CD4-positive, alpha-beta T cell treated with Interleukin-15 for 4 hours (primary cell): ENCODE data around the gene ZNF669.

ENCODE experiments used
- DNase-seq: peaks from one replicate; pipeline ENCODE4 v3.0.0-alpha.2; 2020; ENCODE audit warnings: low spot score

ZNF669 gene

GRCh38 chr1:247111259-247111699 is 7.1 kb upstream of the ZNF669 start:
- no peak for DNase-seq

- peak; percentile 12 for DNase-seq
Measured at GRCh38 chr1:247110627-247111258, 6.6 kb upstream of the ZNF669 start.

- DNase-seq = no peak
Measured at GRCh38 chr1:247107694-247108093, 3.5 kb upstream of the ZNF669 start.

- DNase-seq = no peak
Measured at GRCh38 chr1:247105966-247106365, 1.8 kb upstream of the ZNF669 start.

DNA sequence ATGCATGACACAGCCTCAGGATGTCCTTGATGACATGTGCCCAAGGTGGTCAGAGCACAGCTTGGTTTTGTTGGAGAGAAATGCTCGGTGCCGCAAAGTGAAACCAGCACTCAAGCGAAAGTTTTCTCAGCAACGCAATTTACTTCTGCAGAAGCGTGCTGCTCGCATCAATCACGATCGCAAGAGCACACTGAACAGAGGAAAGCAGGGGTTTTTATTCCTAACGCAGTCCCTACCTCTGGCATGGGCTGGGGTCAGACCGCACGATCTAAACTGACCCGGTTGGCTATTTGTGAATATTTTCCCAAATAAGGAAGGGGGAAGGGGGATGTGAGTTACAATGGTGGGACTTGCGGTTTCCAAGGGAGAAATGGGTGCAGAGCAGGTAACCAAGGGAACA is 809 bp upstream of the ZNF669 start:
- DNase-seq = no peak

DNA sequence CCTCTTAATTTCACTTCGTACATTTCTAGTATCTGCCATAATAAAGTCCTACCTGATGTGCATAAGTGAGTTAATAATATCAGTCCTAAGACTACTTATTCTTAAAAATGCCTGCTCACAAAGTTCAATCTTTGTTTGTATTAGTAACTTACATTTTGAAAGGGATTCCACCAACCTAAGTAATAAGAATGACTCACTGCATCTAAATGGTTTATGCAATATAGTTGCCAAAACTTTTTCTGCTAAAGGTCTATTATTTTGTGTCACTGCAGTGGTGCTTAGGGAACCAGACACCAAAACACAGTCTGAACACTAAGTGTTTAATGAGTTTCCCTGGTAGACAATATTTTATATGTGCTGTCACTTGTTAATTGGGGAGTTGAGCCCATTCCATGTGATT is 1.8 kb downstream of the ZNF669 start:
- DNase-seq = no peak

DNA sequence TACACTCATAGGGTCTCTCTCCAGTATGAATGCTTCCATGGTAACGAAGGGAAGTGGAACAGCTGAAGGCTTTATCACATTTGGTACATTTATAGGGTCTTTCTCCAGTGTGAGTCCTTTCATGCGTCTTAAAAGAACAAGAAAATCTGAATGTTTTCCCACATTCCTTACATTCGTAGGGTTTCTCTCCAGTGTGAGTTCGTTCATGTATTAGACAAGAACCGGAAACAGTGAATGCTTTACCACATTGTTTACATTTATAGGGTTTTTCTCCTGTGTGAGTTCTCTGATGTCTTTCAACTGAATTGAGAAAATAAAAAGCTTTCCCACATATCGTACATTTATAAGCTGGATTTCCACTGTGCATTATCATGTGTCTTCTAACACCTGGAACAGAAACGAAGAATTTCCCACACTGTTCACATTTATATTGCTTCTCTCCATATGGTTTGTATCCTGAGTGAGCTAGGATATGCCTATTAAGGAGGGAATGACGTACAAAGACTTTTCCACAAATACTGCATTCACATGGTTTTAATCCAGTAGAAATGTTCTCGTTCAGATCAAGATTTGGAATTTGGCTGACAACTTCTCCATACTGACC is 3.4 kb downstream of the ZNF669 start:
- no peak for DNase-seq

DNA sequence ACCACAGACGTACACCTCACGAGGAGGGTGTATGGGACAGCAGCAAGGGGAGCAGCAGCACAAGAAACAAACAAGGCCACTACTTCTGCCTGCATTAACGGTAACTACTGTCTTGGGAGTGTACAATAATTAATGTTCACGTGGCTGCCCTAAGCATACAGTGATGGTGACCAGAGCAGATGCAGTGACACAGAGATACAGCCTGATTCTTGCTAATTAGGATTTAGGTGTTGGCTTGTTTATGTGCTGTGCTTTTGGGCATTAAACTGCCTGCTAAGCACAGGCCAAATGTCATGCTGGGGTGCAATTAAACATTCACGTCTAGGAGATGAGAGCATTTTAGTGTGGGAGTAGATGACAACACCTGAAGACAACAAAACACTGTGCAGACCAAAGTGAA is 7.2 kb downstream of the ZNF669 start:
- no peak for DNase-seq

GRCh38 chr1:247096544-247096943 is 7.6 kb downstream of the ZNF669 start:
- no peak for DNase-seq

DNA sequence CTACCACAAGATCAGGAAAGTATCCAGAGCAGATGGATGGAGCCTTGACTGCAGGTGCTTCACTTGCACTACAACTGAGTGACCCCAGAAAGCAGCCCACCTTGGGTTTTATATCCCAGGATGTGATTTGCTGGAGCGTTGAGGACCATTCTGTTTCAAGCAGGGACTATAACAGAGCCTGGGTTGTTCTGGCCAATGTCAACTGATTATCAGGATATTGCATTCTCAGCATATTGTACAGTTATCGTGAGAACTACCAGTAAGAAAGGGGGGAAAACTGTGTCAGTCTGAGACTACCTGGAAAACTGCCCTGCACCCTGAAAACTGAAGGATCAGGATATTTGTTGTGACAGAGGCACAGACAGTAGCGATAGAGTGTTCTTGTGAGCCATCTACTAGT is 8.0 kb downstream of the ZNF669 start:
- no peak for DNase-seq

GRCh38 chr1:247090455-247090854 is 13.7 kb downstream of the ZNF669 start:
- DNase-seq = no peak

DNA sequence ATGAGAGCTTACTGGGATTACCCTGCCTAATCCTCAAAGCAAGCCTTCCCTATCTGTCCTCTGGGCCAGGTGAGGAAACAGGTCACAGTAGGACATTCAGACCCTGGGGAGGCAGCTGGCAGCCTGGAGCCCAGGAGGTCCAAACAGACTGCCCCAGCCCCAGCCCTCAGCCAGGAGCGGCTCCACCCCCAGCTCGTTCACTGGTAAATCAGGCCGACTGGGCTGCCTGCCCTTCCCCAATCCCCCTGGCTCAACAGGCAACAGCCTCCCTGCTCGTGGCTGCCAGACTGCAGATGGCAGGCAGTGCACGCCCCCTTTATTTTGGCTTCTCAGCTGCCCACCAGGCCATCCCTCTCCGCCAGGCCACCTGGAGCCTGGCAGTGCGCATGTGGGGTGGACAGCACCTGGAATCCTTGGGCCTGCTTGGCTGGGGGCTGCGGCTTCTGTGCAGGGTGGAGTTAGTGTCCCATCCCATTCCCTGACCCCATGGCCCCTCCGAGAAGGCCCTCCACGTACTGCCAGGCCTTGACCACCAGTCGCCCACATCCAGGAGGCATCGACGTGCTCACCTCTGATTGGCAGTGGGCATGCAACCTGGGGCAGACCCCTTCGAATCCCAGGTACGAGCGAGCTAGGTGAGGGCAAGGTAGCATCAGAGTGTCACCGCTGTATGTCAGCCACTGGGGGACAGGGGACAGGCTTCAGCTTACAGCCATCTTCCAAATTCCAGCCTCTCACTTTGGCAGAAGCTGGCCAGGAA is 14.4 kb downstream of the ZNF669 start:
- no peak for DNase-seq

GRCh38 chr1:247088967-247089366 is 15.2 kb downstream of the ZNF669 start:
- no peak for DNase-seq

GRCh38 chr1:247087256-247087655 is 16.9 kb downstream of the ZNF669 start:
- DNase-seq = no peak

GRCh38 chr1:247085310-247085709 is 18.8 kb downstream of the ZNF669 start:
- DNase-seq = no peak

- DNase-seq = no peak
Measured at GRCh38 chr1:247084771-247085170, 19.4 kb downstream of the ZNF669 start.

GRCh38 chr1:247079141-247079874 is 24.8 kb downstream of the ZNF669 start:
- no peak for DNase-seq

DNA sequence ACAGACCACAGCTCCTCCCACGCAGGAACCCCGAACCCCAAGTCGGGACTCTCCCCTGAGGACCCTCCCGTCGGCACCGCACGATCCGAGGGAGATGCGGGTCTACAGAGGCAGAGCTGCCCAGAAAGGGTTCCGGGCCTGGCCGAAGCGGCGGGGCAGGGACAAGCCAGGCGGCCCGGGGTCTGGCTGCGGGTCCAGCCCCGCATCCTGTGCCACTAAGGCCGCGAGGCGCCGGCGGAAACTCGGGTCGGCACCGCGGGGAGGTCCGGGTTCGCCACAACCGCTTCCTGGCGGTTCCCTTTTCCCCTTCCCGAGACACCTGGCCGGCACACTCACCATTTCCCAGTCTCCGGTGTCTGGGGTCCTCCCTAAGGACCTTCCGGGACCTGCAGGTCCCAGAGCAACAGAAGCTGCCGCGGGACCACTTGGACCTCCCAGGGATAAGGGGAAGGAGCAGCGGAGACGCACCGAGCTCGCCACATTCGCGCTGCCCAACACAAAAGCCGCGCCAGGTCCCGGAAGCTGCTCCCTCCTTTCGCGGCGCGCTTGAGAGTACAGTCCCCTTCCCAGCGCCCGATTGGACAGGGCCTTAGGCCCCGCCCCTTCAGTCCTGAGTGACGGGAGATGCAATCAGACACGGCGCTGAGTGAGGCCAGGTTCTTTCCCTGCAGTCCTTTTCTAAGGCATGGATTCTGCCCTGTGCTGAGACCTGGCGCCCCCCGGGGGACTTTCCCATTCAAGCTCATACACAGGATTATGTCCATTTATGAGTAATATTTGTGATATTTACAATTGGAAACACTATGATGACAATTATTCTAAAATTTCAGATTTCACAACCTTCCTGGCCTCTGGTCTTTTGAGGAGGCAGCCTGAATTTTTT is 25.7 kb downstream of the ZNF669 start, which contains the start of gene ZNF670:
ZNF670 (minus strand) TSS at position 554 of the 883 bp plus-strand sequence; CDS start at position 339, 215 bp downstream.
- DNase-seq = peak; percentile 78

DNA sequence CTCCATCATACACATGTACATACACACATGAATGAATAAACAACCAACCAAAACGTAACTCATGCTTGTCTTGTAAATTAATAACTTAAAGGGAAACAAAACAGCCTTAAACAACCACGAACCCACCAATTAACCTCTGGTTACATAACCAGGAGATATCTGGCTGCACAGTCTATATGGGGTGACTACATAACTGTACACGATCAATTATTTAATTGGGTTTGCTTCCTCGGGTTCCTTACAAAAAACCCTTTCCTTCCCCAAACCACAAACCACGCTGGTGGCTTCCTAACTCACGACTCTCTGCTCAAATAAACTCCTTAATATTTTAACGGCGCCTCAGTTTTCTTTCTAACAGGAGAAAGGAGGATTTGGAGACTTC is 26.3 kb downstream of the ZNF669 start:
- DNase-seq = no peak

DNA sequence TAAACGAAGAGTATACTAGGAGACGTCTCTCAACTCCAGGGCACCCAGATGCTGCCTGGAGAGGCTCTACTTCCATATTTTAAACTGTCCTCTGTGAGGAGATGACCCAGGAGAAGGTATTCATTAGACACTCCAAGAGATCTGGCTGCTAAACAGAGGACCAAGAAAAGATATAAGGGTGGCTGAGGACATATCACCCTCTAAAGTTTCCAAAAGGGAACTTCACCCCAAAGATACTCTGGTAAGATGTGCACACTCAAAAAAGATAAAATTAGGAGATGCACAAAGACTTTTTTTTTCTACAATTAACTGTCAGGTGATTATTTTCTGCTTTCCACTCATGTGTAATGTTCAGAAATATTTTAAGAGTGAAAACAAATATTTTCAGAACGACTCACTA is 26.9 kb downstream of the ZNF669 start:
- DNase-seq = no peak

- no peak for DNase-seq
Measured at GRCh38 chr1:247070645-247071044, 33.5 kb downstream of the ZNF669 start.

DNA sequence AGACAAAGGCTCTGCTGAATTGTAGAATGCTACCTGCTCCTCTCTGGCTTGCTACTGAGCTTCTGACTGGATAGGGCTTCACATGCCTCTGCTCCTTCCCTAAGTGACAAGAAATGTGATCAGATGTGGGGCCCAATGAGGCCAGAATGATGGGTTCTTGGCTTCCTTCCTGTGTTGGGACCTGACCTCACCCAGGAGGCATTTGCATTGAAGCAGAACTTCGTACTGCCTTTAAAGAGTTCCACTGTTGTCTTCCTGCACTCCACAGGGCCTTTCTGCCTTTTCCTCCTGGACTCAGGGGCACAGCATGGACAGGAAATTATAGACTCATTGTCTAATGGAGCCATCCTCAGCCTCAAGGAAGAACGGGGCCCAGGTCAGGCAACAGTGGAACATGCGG is 39.9 kb downstream of the ZNF669 start:
- no peak for DNase-seq
